Stimulated activated CD8-positive, alpha-beta memory T cell treated with anti-CD3 and anti-CD28 coated beads, Interleukin-15, amount 100 ng/mL, for 1 hour (primary cell): Measurements from ENCODE around the gene IKZF1.
A peak's percentile ranks its signal among the peaks of the same experiment; 100 is the strongest.

Experiments used
- DNase-seq: peaks from one replicate; pipeline ENCODE4 v3.0.0-alpha.2; 2020; ENCODE audit warnings: low read depth

The IKZF1 gene

DNA sequence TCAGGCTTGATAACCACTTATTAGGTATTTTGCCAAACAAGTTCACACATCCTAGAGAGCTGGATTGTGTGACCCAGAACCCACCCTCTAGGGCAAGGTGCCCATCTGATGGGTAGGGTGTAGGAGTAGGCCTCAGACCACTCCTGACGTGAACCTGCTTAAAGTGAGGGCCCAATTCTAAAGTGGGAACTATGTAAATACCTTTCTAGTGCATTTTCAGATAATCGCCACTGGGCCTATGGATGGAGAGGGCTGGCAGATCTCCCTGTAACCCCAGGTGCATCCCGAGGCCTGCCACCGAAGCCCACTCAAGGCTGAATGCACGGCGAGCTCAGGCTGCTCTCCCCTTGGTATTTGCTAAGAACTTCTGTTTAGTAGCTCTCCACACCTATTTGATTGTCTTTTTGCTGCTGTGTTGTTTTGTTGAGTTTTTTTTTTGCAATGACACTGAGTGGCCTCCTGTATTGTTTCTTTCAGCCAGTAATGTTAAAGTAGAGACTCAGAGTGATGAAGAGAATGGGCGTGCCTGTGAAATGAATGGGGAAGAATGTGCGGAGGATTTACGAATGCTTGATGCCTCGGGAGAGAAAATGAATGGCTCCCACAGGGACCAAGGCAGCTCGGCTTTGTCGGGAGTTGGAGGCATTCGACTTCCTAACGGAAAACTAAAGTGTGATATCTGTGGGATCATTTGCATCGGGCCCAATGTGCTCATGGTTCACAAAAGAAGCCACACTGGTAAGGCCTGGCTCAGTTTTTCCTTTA is 71.7 kb downstream of the IKZF1 start:
- no peak for DNase-seq

DNA sequence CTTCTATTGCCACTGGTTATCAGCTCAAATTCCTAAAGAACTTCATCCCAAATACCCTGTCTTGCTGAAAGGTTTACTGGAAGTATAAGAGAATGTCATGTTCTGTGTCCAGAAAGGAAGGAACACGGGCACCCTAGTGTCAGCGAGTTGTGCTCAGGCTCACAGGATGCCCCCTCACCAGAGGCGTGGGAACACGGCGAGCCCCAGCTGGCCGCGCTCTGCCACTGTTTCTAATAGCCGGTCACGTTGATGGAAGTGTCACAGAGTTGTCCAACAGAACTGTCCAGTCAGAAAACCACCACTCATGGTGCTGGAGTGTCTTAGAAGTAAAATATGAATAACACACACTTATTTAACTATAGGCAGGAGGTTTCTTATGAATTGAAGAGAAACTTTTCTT is 72.8 kb downstream of the IKZF1 start:
- no peak for DNase-seq

DNA sequence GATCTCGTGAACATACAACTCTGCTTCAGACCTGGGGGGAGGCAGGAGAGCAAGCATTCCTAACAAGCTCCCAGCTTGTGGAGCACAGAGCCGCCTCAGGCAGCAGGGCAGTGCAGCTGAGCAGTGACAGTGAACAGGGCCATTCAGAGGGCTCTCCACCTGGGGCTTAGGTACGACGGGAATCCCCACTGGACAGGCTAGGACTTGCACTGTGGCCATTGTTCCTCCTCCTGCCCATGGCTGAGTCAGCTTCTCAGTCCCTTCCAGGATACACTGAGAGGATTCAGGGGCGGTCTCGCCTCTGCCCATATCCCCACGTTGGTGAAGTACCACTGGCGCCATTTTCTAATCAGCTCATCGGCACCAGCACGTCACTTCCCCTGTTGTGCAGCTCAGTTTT is 74.6 kb downstream of the IKZF1 start:
- DNase-seq: no peak

DNA sequence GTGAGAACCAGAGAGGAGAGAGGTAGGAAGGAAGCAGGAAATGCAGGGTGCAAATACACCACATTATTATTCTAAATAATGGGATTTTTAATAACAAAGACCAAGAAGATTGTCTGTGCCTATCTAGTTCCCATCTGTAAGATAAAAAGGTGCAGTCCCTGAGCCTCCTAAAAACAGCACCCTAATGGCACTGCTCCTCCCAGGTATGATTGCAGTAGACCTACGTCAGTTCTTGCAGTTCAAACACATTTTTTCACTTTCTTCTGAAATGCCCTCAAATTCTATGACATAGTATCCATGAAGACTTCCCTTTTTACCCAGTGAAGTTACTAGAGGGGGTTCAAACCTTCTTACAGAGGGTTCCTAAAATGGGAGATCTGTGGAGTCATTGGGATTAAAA is 75.0 kb downstream of the IKZF1 start:
- no peak for DNase-seq

DNA sequence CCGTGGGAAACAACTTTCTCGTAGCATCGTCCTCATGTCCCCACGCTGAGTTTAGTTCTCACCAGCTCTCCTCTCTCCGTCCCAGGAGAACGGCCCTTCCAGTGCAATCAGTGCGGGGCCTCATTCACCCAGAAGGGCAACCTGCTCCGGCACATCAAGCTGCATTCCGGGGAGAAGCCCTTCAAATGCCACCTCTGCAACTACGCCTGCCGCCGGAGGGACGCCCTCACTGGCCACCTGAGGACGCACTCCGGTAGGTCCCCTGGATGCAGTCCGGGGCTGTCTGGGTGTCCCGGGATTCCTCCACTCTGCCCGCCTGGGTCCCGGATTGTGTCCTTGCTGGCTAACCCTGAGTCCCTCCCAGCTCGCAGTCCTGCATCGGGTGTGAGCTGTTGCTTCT is 77.9 kb downstream of the IKZF1 start:
- no peak for DNase-seq

DNA sequence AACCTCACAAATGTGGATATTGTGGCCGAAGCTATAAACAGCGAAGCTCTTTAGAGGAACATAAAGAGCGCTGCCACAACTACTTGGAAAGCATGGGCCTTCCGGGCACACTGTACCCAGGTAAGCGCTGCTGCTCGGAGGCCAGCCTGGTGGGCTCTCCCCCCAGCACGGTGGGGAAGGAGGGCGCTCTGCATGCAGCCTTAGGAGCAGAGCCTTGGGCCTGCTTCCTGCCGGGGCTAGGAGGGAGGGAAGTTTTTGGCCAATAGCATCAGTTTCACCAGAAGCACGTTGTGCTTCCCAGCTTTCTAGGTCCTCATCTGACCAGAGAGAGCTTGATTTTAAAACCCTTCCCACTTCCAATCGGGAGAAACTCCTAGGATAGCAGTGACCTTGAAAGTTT is 82.8 kb downstream of the IKZF1 start:
- DNase-seq: no peak

DNA sequence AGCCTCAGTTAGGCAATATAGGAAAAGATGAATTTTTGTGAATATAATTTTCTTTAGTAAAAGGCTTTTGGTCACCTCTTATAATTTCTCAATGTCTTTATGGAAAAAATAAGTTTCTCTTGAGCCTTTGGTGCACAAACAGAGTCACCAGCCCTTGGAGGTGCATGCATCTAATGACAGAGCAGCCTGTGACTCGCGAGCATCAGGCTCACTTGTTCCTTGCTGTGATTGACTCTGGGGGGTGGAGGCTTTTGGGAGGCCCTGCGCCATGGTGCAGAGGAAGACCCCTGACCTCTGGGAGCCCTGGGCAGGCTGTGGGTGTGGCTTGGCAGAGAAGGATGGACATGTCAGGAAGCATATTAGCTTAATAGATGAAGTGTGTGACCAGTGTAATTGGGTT is 85.4 kb downstream of the IKZF1 start:
- no peak for DNase-seq

DNA sequence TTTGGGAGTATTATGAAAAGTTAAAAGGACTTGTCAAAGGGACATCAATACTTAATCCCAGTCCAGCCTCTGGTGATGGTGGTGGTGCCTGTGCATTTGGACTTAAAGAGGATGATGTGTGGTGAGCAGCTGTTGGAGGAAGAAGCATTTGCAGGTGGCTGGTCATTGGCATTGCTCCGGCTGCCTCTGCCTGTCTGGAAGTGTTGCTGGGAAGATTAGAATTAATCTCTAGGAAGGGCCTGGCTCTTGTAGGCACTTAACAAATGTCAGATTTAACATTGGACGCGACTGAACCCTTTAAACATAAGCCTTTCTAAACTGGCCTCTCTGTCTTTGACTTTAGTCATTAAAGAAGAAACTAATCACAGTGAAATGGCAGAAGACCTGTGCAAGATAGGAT is 86.9 kb downstream of the IKZF1 start:
- DNase-seq: no peak

DNA sequence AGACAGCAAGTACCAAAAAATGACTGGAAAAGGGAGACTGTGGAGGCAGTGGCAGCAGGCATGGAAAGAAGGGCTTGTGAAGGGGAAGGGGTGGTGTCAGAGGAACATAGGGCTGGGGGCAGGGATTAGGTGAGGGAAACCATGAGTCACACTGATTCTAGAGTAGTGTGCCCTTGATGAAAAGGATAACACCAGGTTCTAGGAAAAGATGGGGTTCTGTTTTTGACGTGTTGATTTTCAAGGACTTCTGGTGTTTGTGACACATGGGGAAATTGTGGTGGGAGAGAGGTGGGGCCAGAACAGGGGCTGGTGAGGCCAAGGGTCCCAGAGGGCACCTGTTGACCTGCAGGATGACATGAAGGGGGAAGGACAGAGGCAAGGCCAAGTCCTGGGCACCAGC is 88.6 kb downstream of the IKZF1 start:
- peak; percentile 32 for DNase-seq

DNA sequence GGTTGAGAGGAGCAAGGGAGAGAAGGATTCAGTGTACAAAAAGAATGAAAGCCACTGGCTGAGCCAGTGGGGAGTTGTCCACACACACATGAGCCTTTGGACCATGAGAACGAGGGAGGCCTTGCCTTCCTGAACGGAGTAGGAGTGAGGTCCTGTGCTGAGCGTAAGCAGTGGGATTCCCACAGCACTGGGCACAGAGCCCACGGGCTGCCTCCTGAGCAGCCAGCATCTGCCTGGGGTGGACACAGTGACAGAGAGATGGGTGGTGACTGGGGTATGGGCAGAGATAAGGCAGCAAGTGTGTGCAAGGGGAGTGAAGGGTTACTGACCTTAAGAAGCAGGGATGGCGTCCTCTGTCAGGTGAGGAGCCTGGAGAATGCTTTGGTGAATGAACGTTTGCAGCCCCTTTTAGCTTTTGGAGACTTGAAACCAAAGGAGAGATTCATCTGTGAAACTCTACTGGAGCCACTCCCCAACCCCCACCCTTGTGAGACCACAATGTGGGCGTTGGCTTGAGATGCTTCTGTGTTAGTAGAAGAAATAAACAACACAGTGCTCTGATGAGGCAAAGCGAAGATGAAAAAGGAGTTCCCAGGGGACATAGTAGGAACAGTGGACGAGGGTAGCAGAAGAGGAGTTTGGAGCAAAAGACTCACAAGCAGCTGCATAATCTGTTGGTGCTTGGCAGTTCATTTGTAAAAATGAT is 89.2 kb downstream of the IKZF1 start:
- peak; percentile 34 for DNase-seq

DNA sequence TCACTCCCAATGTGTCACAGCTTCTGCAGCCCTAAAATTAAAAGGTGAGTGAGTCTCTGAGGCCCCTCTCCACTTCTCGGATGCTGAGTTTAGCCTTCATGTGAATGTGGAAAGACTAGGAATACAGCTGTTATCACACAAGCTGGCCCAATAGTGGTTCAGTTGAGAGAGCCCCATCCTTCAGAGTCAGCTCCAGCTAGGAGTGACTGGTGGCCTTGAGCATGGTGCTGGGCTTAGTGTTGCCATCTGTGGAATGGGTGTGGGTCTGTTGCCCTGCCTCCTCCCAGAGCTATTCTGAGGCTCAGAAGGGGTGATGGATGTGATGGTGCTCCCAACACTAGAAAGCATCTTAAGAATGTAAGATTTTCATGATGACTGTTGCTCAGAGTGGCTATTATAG is 89.8 kb downstream of the IKZF1 start:
- DNase-seq: no peak

DNA sequence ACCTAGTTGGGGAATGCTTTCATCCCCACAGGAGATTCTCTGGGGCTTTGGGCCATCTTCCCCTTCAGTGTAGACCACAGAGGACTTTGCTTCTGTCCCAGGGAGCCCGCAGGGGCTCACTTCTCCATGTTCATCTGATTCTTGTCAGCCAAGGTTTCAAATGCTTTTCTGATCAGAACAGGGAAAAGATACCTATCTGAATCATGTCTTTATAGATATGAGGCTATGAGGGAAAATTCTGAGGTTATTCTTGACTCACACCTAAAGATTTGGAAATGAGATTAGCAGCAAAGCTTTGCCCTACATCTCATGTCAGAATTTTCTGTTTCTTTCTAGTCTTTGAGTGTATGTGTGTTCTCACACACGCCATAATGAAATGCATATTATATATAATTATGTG is 92.3 kb downstream of the IKZF1 start:
- DNase-seq: no peak

DNA sequence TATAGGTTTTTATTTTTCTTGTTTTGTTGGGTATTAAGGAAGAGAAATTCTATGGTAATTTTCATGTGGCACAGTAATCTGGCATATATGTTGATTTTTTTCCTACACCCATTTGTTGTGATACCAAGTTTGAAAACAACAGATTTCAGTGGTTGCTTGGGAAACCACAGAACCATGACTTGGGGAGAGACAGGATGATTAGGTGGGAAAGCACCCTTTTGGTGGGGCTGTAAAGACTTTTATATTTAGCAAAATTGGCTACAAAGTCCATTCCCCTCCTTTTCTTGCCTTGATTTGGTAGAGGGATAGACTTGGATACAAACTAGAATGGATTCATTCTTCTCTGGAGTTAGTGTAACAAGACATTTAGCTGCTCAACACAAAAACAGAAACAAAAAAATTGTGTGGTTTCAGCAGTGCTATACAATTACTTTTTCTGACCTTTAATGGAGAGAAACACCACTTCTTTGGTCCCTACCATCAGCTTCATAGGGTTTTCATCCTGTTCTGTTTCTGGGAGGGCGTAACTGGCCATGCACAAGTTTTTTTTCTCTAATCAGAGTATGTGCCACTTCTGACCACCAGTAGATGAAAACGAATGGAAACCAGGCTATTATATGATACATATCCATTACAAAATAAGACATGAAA is 92.9 kb downstream of the IKZF1 start:
- DNase-seq: no peak

DNA sequence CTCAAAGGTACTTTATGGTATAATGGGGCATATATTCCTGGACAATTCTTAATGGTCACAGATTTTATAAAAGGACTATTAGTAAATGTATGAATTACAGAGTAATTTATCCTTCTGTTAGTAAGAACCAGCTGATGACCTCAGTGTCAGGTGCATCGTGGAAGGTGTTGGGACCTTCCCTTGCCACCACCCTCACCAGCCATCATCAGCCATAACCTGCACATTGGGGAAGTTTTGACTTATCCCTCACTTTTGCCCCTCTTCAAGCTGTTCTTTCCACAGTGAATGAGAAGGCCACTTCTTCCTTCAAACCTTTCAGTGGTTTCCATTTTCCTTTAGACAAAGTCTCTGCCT is 93.4 kb downstream of the IKZF1 start:
- DNase-seq: no peak

DNA sequence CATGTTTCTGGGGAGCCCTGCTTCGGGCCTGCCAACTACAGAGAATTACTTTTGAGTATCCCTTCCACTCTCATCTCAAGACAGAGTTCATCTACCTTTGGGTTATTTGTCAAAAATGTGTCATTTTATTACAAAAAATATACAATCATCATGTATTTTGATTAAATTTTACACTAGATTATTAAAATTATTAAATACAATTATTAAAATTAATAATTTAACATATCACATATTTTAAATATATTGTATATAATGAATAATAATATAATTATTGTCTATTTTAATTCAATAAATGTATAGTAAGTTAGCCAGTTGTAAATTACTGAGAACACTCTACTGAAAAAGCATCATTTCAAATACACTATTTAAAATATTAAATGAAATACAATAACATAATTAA is 94.7 kb downstream of the IKZF1 start:
- no peak for DNase-seq

DNA sequence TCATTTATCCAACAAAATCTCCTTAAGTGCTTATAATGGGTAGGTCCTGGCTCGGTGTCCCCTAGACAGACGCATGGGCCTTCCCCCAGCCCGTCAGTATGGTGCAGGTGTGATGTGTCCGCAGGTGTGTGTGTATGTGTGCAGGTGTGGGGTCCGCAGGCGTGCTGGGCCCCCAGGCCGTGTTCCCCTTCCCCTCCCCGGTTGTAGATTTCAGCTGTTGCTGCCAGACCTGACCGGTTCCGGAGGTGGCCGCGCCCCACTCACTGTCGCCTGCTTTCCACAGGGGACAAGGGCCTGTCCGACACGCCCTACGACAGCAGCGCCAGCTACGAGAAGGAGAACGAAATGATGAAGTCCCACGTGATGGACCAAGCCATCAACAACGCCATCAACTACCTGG is 95.1 kb downstream of the IKZF1 start:
- no peak for DNase-seq

DNA sequence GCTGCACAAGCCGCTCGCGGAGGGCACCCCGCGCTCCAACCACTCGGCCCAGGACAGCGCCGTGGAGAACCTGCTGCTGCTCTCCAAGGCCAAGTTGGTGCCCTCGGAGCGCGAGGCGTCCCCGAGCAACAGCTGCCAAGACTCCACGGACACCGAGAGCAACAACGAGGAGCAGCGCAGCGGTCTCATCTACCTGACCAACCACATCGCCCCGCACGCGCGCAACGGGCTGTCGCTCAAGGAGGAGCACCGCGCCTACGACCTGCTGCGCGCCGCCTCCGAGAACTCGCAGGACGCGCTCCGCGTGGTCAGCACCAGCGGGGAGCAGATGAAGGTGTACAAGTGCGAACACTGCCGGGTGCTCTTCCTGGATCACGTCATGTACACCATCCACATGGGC is 95.6 kb downstream of the IKZF1 start:
- DNase-seq: no peak

DNA sequence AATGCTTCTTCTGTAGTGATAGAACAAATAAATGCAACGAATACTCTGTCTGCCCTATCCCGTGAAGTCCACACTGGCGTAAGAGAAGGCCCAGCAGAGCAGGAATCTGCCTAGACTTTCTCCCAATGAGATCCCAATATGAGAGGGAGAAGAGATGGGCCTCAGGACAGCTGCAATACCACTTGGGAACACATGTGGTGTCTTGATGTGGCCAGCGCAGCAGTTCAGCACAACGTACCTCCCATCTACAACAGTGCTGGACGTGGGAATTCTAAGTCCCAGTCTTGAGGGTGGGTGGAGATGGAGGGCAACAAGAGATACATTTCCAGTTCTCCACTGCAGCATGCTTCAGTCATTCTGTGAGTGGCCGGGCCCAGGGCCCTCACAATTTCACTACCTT is 99.9 kb downstream of the IKZF1 start:
- DNase-seq: no peak

DNA sequence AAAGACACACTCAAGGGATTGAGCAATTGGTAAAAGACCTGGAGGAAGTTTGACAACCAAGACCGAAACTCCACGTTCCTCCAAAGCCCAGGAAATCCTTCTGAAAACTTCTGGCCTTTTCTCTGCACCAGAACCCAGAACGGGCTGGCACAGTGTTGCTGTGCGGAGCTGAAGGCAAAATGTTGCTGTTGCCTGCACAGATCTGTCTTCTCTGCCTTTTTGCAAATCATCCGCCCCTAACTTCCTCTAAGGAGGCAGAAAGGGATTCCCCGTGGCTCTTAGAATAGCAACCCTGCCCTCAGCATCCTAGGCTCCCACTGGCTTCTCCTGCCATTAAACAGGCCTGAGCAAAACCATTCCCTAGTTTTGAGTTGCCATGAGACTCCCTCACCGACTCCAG is 100.7 kb downstream of the IKZF1 start:
- DNase-seq: no peak

DNA sequence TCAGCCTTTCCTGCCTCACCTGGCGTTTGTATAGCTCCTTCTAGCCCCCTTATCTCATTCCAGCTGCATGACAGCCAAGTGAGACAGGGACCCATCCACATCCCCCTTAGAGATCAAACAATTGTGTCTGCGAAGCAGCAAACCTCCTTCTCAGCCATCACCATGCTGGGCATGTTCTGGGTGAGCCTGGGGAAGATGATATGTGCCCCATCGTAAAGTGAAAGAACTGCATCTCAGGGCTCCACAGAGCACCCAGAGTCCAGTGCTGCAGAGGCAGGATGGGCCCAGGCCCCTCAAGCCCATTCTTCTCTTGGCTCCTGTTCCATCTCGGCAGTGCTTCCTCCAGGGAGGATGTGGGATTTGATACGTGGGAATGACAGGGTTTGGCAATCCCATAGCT is 102.4 kb downstream of the IKZF1 start:
- DNase-seq: no peak

DNA sequence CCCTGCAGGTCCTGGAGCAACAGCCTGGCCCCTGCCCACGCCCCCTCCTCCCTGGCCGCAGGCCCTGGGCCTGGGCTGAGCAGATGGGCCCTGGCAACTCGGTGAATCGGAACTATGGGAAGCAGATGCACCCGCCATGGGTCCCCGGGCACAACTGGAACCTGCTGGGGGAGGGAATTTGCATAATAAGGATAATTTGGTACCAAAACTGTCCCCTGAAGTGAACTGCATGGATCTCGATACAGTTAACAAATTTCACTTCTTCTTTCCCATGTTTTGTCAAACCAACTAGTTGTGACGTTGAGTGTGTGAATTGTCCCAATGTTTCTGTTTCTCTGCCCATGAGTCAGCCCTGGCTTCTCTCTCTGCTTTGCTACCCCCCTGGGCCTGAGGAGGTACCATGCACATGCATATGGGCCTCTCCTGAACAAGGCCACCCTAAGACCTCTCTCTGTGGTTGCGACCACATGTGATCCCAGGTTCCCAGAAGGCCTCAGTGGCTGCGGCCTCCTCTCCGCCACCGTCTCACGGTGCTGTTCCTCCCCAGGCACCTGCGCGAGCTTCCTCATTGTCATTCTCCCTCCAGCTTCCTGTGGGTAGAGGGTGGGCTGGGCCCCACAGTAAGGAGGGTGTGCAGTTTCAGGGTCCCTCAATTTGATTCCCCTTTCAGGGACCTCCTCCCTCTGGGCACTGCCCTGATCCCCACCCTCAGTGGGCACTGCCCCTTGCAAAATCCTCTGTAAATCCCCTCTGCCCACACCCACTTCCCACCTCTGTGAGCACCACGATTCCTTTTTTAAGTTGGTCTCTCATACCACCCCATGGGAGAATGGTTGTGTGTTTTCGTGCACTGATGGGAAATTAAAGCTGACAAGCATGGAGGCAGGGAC is 105.6 kb downstream of the IKZF1 start:
- no peak for DNase-seq

DNA sequence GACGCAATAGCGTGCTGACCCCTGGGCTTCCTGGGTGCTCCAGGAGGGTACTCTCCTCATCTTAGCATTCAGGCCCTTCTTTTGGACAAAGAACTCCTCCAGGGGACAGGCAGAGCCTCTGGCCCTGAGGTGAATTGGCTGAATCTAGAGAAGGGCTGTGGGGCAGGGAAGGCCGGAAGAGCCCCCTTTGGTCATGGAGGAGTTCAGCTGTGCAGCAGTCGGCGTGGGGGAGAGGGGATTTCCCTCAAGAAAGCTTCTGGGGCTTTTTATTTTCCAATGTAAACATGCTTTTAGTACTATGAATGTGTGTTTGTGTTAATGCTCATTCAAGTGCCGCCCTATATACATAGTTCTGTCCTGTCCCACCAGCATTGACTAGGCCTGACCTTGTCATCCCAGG is 106.8 kb downstream of the IKZF1 start:
- DNase-seq: no peak

DNA sequence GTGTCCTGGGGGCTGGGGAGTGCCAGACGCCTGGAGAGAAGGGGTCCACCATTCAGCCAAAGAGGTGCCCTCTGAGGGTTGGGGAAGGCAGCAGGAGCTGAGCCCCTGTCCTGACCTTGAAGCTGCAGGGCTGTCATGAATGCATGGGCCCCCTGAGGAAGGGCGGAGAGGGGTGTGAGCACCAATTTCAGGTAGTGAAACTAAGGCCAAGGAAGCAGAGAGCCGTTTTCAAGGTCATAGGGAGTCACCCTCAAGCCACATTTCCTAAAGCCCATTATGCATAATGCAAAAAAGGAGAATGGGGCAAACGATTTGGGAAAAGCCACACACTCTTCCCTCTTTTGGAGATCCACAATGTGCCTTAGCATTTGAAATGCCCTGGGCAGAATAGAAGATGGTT is 108.5 kb downstream of the IKZF1 start:
- DNase-seq: no peak
